Caco-2 (cell line): ENCODE data around the gene ASGR1. TPM values are rescaled to one million over a fixed set of nuclear protein-coding genes. Genes with fewer than 3 reads are reported as not detected.

Experiments
- BruUV-seq: library from RNA; stranded (reverse); fragments of 400-500 nt; replicated peaks from 2 replicates; lab custom pipeline; 2021; lab: Mats Ljungman, UMichigan
- CTCF ChIA-PET: fragments of 300-600 bp; sonication (Branson Sonifier 250); formaldehyde crosslinking; loops from one replicate; lab custom pipeline; 2022; ENCODE audit warnings: antibody characterized with exemption; lab: Charles Lee
- POLR2A ChIA-PET: fragments of 300-600 bp; sonication (Branson Sonifier 250); formaldehyde crosslinking; loops from one replicate; lab custom pipeline; 2022; ENCODE audit warnings: antibody characterized with exemption; lab: Charles Lee
- DNase-seq, 2 experiments: peaks; one replicate each; pipeline versions ENCODE4 v3.0.0 to v3.0.0-alpha.2; 2020 to 2022
- H3K27me3 ChIP-seq: replicated peaks from 2 replicates; pipeline ENCODE4 v1.6.0; 2011; ENCODE audit warnings: low read length; ENCODE audit not compliant: control insufficient read depth, insufficient read depth
- H3K36me3 ChIP-seq: 2 replicates; pipeline ENCODE4 v1.5.1; 2011; ENCODE audit warnings: low read length; ENCODE audit not compliant: control insufficient read depth, insufficient read depth
- H3K4me1 ChIP-seq: fragments of 250-450 bp; sonication (Bioruptor Pico); 2 replicates; pipeline ENCODE4 v1.5.1; 2020; ENCODE audit warnings: mild to moderate bottlenecking
- H3K4me3 ChIP-seq: 2 replicates; pipeline ENCODE4 v1.5.1; 2011; ENCODE audit warnings: low read depth, mild to moderate bottlenecking, control low read depth, low read length
- H3K9me3 ChIP-seq: fragments of 250-450 bp; sonication (Bioruptor Pico); 2 replicates; pipeline ENCODE4 v1.5.1; 2020; ENCODE audit warnings: mild to moderate bottlenecking, moderate library complexity
- H3K27ac Mint-ChIP-seq: one replicate; pipeline ENCODE4 v1.8.0; 2022; ENCODE audit warnings: mixed read lengths; ENCODE audit not compliant: unreplicated experiment
- H3K27me3 Mint-ChIP-seq: one replicate; pipeline ENCODE4 v1.8.0; 2022; ENCODE audit warnings: mixed read lengths; ENCODE audit not compliant: insufficient read depth, unreplicated experiment
- H3K36me3 Mint-ChIP-seq: one replicate; pipeline ENCODE4 v1.8.0; 2022; ENCODE audit warnings: mild to moderate bottlenecking, mixed read lengths; ENCODE audit not compliant: insufficient read depth, unreplicated experiment
- H3K4me1 Mint-ChIP-seq: one replicate; pipeline ENCODE4 v1.8.0; 2022; ENCODE audit warnings: low read depth, mixed read lengths; ENCODE audit not compliant: unreplicated experiment
- H3K4me3 Mint-ChIP-seq: one replicate; pipeline ENCODE4 v1.8.0; 2022; ENCODE audit warnings: mild to moderate bottlenecking, moderate library complexity, mixed read lengths; ENCODE audit not compliant: unreplicated experiment
- H3K9me3 Mint-ChIP-seq: one replicate; pipeline ENCODE4 v1.8.0; 2022; ENCODE audit warnings: mixed read lengths; ENCODE audit not compliant: unreplicated experiment
- intact Hi-C: fragments of 100-400 bp; cut with micrococcal nuclease; formaldehyde crosslinking; loops from one replicate; pipeline ENCODE4 v1.10.0; 2022; ENCODE audit not compliant: unreplicated experiment
- total RNA-seq: library from RNA; stranded (reverse); gene quantifications from 2 replicates; pipeline ENCODE4 v1.2.3, GENCODE V29; 2022
- TF ChIP-seq, protein P1 (sequence below), 2 experiments: fragments of 200-600 bp in 1 of 2; IDR thresholded peaks; 1 replicate in 1 of 2; 2 replicates in 1 of 2; pipeline versions ENCODE4 v1.5.1 to v1.8.0; 2011 to 2022; ENCODE audit warnings: antibody characterized with exemption in 1 of 2, control low read depth in 1 of 2, inconsistent platforms in 1 of 2, low read depth in 1 of 2, low read length in 1 of 2, mild to moderate bottlenecking in 1 of 2, moderate library complexity in 1 of 2; ENCODE audit not compliant: insufficient read depth in 1 of 2, severe bottlenecking in 1 of 2, unreplicated experiment in 1 of 2

ASGR1 gene
- total RNA-seq, 1 experiment from 2014 or later, result 9.2 TPM

DNA sequence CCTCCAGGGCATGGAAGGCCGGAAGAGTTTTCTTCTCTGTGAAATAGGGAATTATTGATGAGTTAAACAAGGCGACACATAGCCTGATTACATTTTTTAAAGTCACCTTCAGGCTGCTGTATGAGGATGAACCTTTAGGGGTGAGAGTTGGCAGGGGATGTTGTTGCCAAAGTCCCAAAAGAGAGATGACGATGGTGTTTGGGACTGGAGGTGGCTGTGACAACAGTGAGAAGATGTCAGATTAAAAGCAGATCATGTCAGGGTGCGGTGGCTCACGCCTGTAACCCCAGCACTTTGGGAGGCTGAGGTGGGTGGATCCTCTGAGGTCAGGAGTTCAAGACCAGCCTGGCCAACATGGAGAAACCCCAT lies 47.8 kb downstream of the ASGR1 start:
- POLR2A ChIA-PET, result no interaction called here
- no peak overlapping the region for H3K4me3 ChIP-seq
- peaks cover 6% of the 10 kb centered on the region for H3K4me1 Mint-ChIP-seq

DNA sequence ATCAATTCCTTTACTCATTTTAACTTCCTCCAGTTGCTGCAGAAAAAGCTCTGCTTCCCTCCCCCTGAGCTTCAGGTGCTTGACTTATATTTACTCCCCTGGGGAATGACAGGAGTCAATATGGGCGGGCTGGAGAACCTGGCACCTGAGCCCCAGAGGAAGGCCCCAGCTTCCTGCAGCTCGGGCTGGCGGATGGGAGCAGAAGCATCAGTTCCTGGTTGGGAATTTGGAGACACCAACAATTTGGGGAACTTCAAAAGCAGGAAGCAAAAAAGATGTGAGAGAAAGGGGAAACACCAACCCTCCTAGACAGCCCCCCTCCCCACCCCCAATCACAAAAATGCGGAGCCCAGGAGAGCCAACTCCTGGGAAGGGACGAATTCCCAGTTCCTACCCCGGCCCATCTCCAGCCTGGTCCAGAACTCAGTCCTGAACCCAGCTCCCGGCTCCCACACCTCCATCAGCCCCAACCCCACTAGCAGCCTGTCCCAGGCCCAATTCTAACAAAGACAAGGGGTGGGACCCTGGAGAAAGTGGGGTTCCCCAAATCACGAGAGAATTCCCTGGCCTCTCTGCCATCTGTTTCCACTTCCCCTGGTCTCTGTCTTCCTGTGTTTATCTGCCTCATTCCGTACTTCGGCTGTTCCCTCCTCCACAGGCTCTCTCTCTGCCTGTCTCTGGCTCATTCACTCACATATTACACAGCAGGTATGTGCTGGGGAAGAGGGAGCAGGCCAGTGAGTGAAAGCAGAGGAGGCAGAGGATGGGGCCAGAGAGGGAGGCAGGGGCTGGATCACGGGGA lies 48.3 kb downstream of the ASGR1 start:
- Histone ChIP-seq H3K4me1 (no peaks in the 10 kb centered on the region), H3K36me3 (no peaks in the 10 kb centered on the region), H3K9me3 (no peaks in the 10 kb centered on the region), H3K27me3 (no peaks in the 10 kb centered on the region), H3K4me3 (no peak overlapping the region)
- BruUV-seq, result no TSS peak
- ChIA-PET CTCF (no interaction called here), POLR2A (no interaction called here)
- Mint-ChIP-seq H3K9me3 (no peaks in the 10 kb centered on the region), H3K27me3 (no peaks in the 10 kb centered on the region), H3K27ac (peak overlapping the region; percentile 22), H3K4me1 (peaks cover 6% of the 10 kb centered on the region), H3K4me3 (no peak overlapping the region), H3K36me3 (no peaks in the 10 kb centered on the region)
- intact Hi-C loops, result no loop called here
- TF ChIP-seq, protein P1, sequence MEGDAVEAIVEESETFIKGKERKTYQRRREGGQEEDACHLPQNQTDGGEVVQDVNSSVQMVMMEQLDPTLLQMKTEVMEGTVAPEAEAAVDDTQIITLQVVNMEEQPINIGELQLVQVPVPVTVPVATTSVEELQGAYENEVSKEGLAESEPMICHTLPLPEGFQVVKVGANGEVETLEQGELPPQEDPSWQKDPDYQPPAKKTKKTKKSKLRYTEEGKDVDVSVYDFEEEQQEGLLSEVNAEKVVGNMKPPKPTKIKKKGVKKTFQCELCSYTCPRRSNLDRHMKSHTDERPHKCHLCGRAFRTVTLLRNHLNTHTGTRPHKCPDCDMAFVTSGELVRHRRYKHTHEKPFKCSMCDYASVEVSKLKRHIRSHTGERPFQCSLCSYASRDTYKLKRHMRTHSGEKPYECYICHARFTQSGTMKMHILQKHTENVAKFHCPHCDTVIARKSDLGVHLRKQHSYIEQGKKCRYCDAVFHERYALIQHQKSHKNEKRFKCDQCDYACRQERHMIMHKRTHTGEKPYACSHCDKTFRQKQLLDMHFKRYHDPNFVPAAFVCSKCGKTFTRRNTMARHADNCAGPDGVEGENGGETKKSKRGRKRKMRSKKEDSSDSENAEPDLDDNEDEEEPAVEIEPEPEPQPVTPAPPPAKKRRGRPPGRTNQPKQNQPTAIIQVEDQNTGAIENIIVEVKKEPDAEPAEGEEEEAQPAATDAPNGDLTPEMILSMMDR (IDR thresholded peaks at IDR 0.05; ENCODE audit: insufficient read depth in 1 of 2, low read depth in 1 of 2, low read length in 1 of 2, severe bottlenecking in 1 of 2, unreplicated experiment in 1 of 2), result no peak
- no peak for DNase-seq

More for the DNA sequence above, 47.8 kb downstream of the ASGR1 start:
- no TSS peak for BruUV-seq
- no peak overlapping the region for H3K4me3 Mint-ChIP-seq
- no peaks in the 10 kb centered on the region for H3K27me3 ChIP-seq
- H3K4me1 ChIP-seq, result no peaks in the 10 kb centered on the region
- H3K36me3 ChIP-seq, result no peaks in the 10 kb centered on the region
- peak overlapping the region; percentile 22 for H3K27ac Mint-ChIP-seq
- no peak for DNase-seq
- H3K36me3 Mint-ChIP-seq, result no peaks in the 10 kb centered on the region
- no peaks in the 10 kb centered on the region for H3K27me3 Mint-ChIP-seq
- H3K9me3 ChIP-seq, result no peaks in the 10 kb centered on the region
- no peaks in the 10 kb centered on the region for H3K9me3 Mint-ChIP-seq
- intact Hi-C loops, result no loop called here
- TF ChIP-seq, protein P1 (IDR thresholded peaks at IDR 0.05; ENCODE audit: insufficient read depth in 1 of 2, low read depth in 1 of 2, low read length in 1 of 2, severe bottlenecking in 1 of 2, unreplicated experiment in 1 of 2), result no peak
- CTCF ChIA-PET, result no interaction called here

DNA sequence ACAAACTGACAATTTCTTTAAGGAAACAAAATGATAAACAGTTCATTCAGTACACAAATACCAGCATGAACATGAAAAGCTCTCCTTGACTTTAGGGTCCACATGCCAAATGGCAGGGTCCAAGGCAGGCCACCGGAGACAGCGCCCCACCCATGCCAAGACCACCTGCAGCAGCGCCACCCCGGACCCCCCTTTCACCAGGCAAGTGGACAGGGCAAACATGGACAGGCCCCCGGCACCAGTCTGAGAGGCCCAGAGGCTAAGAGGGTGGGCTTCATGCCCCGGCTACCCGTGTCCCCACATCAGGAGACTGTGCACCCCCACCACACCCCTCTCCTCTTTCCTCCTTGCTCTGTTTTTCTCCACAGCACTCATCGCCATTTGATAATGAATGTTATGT lies 49.9 kb downstream of the ASGR1 start:
- H3K4me3 Mint-ChIP-seq, result no peak overlapping the region
- DNase-seq, result no peak
- TF ChIP-seq, protein P1 (IDR thresholded peaks at IDR 0.05; ENCODE audit: insufficient read depth in 1 of 2, low read depth in 1 of 2, low read length in 1 of 2, severe bottlenecking in 1 of 2, unreplicated experiment in 1 of 2), result no peak
- H3K27me3 ChIP-seq, result no peaks in the 10 kb centered on the region
- POLR2A ChIA-PET, result no interaction called here
- H3K4me3 ChIP-seq, result no peak overlapping the region
- intact Hi-C loops, result no loop called here
- no TSS peak for BruUV-seq
- no peaks in the 10 kb centered on the region for H3K36me3 ChIP-seq
- no peaks in the 10 kb centered on the region for H3K9me3 ChIP-seq
- H3K36me3 Mint-ChIP-seq, result no peaks in the 10 kb centered on the region
- H3K4me1 Mint-ChIP-seq, result peaks cover 6% of the 10 kb centered on the region
- no peaks in the 10 kb centered on the region for H3K9me3 Mint-ChIP-seq
- no peaks in the 10 kb centered on the region for H3K27me3 Mint-ChIP-seq
- H3K4me1 ChIP-seq, result no peaks in the 10 kb centered on the region
- H3K27ac Mint-ChIP-seq, result no peak overlapping the region
- CTCF ChIA-PET, result no interaction called here
